Right lung (tissue), 5 donors: ENCODE data around the gene MEF2A. TPM values are rescaled to one million over a fixed set of nuclear protein-coding genes. Genes with fewer than 3 reads are reported as not detected.
"Not testable (repeated sequence)": the region's sequence is repeated elsewhere in the genome, so short reads cannot be mapped to it uniquely, and the experiment has no call there.

ENCODE experiments used
- DNase-seq, 2 donors: peaks; one replicate each; pipeline ENCODE4 v3.0.0-alpha.2; 2013
- polyA plus RNA-seq, 5 donors: library from polyadenylated mRNA; unstranded; fragments of 120-200 nt; gene quantifications; one replicate each; pipeline versions ENCODE4 v1.2.1 to v1.2.3, GENCODE V29; 2013; ENCODE audit warnings: inconsistent platforms in 1 of 5, low replicate concordance in 1 of 5; ENCODE audit not compliant: insufficient read length in 5 of 5, insufficient read depth in 1 of 5

The MEF2A gene
- polyA plus RNA-seq, 5 donors, result 47.3 to 74.0 (median 64.3) TPM

- no peak for DNase-seq
These were observed 161.9 kb downstream of the MEF2A start for GRCh38 chr15:99727733-99728132.

GRCh38 chr15:99728916-99729315 is 163.1 kb downstream of the MEF2A start:
- DNase-seq, result no peak

DNA sequence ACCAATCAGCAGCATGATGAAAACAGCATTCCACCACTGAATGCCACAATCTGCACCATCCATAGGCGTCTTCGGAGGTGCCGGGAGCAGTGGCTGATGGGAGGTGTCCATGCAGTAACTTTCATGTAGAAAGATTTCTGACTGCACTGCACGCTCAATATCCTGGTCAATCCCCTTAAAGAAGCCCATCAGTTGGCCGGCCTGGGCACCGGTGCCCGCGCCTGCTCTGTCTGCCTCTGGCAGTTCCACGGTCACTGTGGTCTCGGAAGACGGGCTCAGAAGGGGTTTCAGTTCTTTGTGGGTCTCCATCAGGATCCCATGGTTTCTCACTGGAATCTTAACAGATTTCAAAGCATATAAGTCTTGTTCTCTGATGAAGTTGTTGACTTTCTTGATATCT is 163.5 kb downstream of the MEF2A start:
- DNase-seq, result no peak

- DNase-seq, result peak; percentile 47 to 72
These were observed 164.1 kb downstream of the MEF2A start for GRCh38 chr15:99729920-99730319.

DNA sequence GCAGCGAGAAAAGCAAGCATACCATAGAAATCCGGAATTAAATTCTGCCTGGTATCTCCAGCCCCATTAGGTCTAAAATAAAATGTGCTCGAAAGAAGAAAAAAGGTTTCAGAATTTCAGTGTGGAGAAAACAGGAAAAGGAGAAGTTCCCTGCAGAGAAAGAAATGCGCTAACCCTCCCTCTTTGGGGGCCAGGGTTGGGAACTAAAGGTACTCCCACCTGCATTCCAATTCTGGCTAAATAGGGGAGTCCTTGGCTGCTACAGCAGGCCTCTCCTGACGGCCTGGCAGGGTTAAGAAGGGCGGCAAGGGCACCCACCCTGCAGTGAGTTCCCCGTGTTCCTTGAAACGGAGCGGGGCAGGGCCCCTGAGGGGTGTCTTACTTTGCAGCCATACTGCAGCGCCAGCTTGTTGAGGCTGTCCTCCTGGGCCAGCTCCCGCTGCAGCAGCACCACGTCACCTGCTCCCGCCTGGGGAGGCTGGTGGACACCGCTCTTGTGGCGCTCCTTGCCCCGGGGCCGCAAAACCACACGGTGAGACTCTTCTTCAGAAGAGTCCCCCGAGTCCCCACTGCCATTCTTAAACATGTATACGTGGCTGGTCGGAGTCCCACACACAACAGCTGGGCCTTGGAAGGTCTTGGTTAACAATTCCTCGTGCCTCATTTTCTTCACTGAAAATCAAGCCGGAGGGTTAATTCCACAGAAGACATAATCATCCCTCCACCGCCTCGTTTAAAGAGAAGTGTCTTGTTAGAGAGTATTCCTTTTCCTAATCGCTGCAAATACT is 165.7 kb downstream of the MEF2A start:
- no peak for DNase-seq

DNA sequence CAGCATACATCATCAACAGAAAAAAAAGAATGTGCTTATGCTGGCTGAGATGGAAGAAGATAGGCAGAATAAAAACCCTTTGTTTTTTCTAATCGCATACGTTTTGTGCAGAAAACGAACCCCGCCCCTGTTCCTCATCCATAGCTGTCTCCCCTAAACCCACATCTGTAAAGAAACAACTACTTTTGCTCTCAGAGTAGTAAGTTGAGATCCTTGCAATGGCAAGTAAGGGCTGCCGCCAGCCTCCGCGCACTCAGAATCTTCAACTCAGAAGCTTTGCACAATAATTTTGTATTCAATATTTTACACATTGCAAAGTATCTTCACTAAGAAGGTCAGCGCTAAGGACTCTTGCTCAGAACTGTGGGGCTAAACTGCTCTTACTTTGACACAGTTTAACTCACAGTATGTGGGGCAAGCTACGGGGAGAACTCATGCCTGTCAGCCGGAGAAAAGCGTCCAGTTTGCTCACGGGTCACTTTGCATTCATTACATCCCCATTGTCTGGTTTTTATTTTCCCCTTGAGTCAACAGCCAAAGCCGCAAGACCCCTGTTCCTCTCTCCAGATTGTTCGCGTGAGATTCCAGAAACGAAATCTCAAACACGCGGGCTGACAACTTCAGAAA is 166.5 kb downstream of the MEF2A start:
- no peak for DNase-seq

- no peak for DNase-seq
These were observed 167.0 kb downstream of the MEF2A start for GRCh38 chr15:99732751-99733267.

DNA sequence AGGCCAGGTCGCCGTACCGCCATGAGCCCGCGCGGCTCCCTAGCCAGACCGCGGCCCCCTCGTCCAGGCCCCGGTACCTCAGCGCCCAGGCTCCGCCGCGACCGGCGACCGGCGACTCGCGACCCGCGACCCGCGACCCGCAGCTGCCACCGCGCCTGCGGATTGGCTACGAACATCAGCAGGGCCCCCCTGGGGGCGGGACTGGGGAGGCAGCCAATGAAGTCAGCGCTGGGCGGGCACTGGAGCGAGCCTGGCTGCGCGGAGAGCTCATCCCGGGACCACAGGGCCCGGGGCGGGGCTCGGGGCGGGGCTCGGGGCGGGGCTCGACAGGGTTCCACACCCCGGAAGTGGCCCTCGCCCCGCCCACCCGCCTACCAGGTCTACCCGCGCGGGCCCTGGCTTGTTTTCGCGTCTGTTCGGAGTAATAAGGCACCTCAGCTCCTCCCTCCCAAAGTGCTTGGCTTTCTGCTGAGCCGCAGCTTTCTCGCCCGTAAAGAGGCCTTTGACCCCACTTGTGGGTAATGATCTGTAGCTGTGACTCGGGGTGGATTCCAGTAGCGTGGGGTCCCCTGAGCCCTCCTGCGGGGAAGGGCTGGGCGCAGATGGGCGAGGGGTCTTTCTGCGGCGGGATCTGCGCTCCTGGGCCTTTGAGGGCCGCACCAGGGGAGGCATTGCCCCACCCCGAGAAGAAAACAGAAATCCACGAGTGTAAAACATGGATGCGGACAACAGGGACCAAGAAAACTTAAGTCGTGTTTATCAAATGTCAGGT is 167.7 kb downstream of the MEF2A start, which contains the start of gene LYSMD4:
Gene LYSMD4, minus strand, starts transcription at position 170 of the 772 bp plus-strand sequence. CDS start 1,438 bp downstream, outside the sequence.
- DNase-seq, result peak; percentile 91 to 94

- not testable (repeated sequence) for DNase-seq
These were observed 168.2 kb downstream of the MEF2A start for GRCh38 chr15:99734040-99734291.

DNA sequence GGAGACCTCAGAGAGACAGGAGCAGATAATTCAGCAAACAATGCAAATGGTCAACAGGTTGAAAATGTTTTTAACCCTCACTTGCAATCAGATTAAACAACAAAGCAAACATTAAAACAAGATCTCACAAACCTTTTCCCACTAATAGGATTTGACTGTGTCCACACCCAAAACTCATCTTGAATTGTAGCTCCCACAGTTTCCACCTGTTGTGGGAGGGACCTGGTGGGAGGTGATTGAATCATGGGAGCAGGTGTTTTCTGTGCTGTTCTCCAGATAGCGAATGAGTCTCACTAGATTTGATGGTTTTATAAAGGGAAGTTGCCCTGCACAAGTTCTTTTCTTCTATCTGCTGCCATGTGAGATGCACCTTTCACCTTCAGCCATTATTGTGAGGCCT is 168.8 kb downstream of the MEF2A start:
- DNase-seq, result no peak

- no peak for DNase-seq
These were observed 170.1 kb downstream of the MEF2A start for GRCh38 chr15:99735868-99736267.

GRCh38 chr15:99736702-99737101 is 170.9 kb downstream of the MEF2A start:
- no peak for DNase-seq

- DNase-seq, result no peak
These were observed 172.4 kb downstream of the MEF2A start for GRCh38 chr15:99738021-99738847.

DNA sequence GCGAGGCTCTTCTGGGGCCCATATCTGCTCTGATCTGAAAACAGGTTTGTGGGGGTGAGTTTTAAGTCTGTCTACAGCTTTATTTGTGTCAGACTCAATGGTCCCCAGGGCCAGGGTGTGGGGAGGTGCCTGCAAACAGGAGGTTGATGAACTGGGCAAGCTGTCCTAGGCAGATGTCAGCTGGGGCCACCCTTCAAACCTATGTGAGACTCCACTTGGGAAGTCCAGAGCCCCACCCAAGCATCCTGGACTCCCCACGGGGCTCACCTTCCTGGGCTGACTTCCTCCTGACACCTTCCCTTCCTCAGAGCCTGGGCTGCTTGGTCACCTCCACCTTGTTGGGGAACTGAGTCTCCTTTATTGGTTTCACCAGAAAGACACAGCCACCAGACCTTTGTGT is 176.1 kb downstream of the MEF2A start:
- DNase-seq, result no peak

DNA sequence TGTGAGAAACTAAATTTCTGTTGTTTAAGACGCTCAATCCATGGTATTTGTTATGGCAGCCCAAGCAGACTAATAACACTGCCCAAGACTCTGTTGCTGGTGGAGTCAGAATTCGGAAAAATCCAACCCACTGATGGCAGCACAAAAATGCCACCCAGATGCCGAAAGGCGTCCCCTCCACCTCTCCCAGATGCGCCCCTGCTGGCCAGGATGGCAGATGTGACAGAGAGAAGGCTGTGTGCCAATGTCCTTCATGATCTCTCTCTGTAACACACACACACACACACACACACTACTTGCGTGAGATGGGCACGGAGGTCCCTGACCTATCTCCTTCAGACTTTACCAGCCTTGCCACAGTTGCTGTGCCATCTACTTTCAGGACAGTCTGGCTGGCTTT is 178.4 kb downstream of the MEF2A start:
- DNase-seq, result no peak

- DNase-seq, result no peak
These were observed 179.7 kb downstream of the MEF2A start for GRCh38 chr15:99745370-99746086.

DNA sequence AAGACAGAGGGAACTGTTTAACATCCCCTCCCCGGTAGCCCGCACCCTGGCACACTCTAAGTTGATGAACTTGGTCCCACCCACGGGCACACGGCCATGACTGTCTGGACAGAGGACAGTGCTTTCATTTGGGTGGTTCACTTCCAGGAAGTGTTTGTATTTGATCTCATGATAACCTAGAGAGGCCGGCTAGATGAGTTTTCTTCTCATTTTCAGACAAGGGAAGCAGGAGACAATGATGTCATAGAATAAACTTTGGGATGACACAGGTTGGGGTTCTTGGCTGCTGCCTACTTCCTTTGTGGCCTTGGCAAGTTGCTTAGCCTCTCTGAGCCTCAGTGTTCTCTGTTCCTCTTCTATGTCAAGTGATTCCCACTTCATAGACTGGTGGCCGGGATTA is 183.6 kb downstream of the MEF2A start:
- no peak for DNase-seq

DNA sequence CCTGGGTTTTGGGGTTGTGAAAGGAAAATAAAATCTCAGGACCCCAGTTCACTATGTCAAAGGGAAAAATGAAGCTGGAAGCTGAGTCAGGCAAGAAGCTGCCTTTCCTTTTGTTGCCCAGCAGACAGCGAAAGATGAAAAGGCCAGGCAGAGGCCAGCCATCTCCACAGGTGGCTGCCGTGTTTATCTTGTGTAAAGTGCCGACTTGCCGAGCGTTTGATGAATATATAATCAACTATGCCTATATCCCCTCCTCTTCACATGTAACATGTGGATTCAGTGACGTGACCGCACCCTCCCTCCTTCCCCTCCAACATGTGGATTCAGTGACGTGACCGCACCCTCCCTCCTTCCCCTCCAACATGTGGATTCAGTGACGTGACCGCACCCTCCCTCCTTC is 184.5 kb downstream of the MEF2A start:
- not testable (repeated sequence) for DNase-seq

- DNase-seq, result no peak
These were observed 186.8 kb downstream of the MEF2A start for GRCh38 chr15:99752556-99752955.

- DNase-seq, result no peak
These were observed 187.3 kb downstream of the MEF2A start for GRCh38 chr15:99753066-99753465.
